ENCODE results near the gene RPRD2.

RPRD2 gene

DNA sequence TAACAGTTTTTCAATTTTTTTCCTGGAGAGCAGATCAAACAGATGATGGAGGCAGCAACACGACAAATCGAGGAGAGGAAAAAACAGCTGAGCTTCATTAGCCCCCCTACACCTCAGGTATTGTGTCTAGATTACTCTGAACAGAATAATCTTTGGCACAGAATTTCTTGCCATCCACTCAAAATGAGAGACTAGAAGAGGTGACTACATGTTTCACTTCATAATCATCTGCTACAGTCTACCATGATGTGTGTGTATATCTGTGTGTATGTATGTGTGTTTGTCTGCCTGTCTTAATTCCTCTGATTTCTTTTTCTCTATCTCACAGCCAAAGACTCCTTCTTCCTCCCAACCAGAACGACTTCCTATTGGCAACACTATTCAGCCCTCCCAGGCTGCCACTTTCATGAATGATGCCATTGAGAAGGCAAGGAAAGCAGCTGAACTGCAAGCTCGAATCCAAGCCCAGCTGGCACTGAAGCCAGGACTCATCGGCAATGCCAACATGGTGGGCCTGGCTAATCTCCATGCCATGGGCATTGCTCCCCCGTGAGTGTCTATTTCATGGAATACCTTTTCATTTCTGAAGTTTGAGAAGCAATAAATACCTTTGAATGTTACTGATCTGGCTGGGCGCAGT lies 31.2 kb upstream of the RPRD2 start:
- no peak overlapping the region for H3K27ac ChIP-seq (ENCODE audit: poor library complexity, severe bottlenecking)
- H3K36me3 ChIP-seq (ENCODE audit: low read depth) = peaks cover 95% of the 10 kb centered on the region

GRCh38 chr1:150346316-150346715 lies 17.6 kb upstream of the RPRD2 start:
- no peak for ATAC-seq (ENCODE audit: low read depth)
- no peaks in the 10 kb centered on the region for H3K4me1 ChIP-seq (ENCODE audit: insufficient read depth, poor library complexity, severe bottlenecking)
- H3K27ac ChIP-seq (ENCODE audit: poor library complexity, severe bottlenecking) = no peak overlapping the region
- H3K36me3 ChIP-seq (ENCODE audit: low read depth) = peaks cover 92% of the 10 kb centered on the region
- H3K9me3 ChIP-seq (ENCODE audit: severe bottlenecking) = no peaks in the 10 kb centered on the region
- H3K4me3 ChIP-seq (ENCODE audit: severe bottlenecking) = no peak overlapping the region
- no peak for DNase-seq (ENCODE audit: low spot score)
- no peaks in the 10 kb centered on the region for H3K27me3 ChIP-seq (ENCODE audit: insufficient read depth, poor library complexity, severe bottlenecking)
- TF ChIP-seq CTCF (IDR thresholded peaks at IDR 0.05; ENCODE audit: poor library complexity, severe bottlenecking) = no peak

More for the DNA sequence above, 31.2 kb upstream of the RPRD2 start:
- DNase-seq (ENCODE audit: low spot score) = no peak
- no peaks in the 10 kb centered on the region for H3K27me3 ChIP-seq (ENCODE audit: insufficient read depth, poor library complexity, severe bottlenecking)
- no peak for TF ChIP-seq CTCF (IDR thresholded peaks at IDR 0.05; ENCODE audit: poor library complexity, severe bottlenecking)
- no peak overlapping the region for H3K4me3 ChIP-seq (ENCODE audit: severe bottlenecking)
- no peaks in the 10 kb centered on the region for H3K4me1 ChIP-seq (ENCODE audit: insufficient read depth, poor library complexity, severe bottlenecking)
- no peaks in the 10 kb centered on the region for H3K9me3 ChIP-seq (ENCODE audit: severe bottlenecking)
- no peak for ATAC-seq (ENCODE audit: low read depth)

DNA sequence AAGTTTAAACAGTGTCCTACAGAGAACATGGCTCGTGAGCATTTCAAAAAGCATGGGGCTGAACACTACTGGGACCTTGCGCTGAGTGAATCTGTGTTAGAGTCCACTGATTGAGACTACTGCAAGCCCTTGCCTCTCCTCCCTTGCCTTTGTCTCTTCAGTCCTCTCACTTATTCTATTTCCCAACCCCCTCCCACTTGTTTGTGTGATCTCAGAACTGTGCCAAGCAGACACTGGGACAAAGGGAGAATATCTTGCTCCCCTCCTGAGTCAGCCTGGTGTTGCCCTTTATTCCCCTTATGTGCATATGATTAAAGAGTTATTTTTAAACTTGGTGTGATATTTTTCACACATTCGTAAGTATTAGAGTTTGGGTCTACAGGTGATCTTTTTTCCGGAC lies 11.1 kb upstream of the RPRD2 start:
- no peaks in the 10 kb centered on the region for H3K9me3 ChIP-seq (ENCODE audit: severe bottlenecking)
- H3K27ac ChIP-seq (ENCODE audit: poor library complexity, severe bottlenecking) = no peak overlapping the region
- no peaks in the 10 kb centered on the region for H3K4me1 ChIP-seq (ENCODE audit: insufficient read depth, poor library complexity, severe bottlenecking)
- no peak overlapping the region for H3K4me3 ChIP-seq (ENCODE audit: severe bottlenecking)
- DNase-seq (ENCODE audit: low spot score) = no peak
- H3K27me3 ChIP-seq (ENCODE audit: insufficient read depth, poor library complexity, severe bottlenecking) = no peaks in the 10 kb centered on the region
- H3K36me3 ChIP-seq (ENCODE audit: low read depth) = peaks cover 71% of the 10 kb centered on the region
- no peak for TF ChIP-seq CTCF (IDR thresholded peaks at IDR 0.05; ENCODE audit: poor library complexity, severe bottlenecking)
- ATAC-seq (ENCODE audit: low read depth) = no peak

GRCh38 chr1:150362721-150363425 lies 1.1 kb upstream of the RPRD2 start:
- H3K4me1 ChIP-seq (ENCODE audit: insufficient read depth, poor library complexity, severe bottlenecking) = peaks cover 10% of the 10 kb centered on the region
- peak overlapping the region; percentile 90 for H3K27ac ChIP-seq (ENCODE audit: poor library complexity, severe bottlenecking)
- H3K9me3 ChIP-seq (ENCODE audit: severe bottlenecking) = no peaks in the 10 kb centered on the region
- TF ChIP-seq CTCF (IDR thresholded peaks at IDR 0.05; ENCODE audit: poor library complexity, severe bottlenecking) = no peak
- peak overlapping the region; percentile 47 for H3K4me3 ChIP-seq (ENCODE audit: severe bottlenecking)
- no peaks in the 10 kb centered on the region for H3K36me3 ChIP-seq (ENCODE audit: low read depth)
- ATAC-seq (ENCODE audit: low read depth) (no peak), DNase-seq (ENCODE audit: low spot score) (no peak)
- no peaks in the 10 kb centered on the region for H3K27me3 ChIP-seq (ENCODE audit: insufficient read depth, poor library complexity, severe bottlenecking)

Measured in RWPE2 (cell line).